AG20443 (cell line): Measurements from ENCODE around the gene TUSC1.
"Not testable (repeated sequence)": the region's sequence is repeated elsewhere in the genome, so short reads cannot be mapped to it uniquely, and the experiment has no call there.

Experiments used
- DNase-seq: peaks from one replicate; pipeline ENCODE4 v3.0.0; 2012; ENCODE audit warnings: low spot score, mixed read lengths

TUSC1 gene

DNA sequence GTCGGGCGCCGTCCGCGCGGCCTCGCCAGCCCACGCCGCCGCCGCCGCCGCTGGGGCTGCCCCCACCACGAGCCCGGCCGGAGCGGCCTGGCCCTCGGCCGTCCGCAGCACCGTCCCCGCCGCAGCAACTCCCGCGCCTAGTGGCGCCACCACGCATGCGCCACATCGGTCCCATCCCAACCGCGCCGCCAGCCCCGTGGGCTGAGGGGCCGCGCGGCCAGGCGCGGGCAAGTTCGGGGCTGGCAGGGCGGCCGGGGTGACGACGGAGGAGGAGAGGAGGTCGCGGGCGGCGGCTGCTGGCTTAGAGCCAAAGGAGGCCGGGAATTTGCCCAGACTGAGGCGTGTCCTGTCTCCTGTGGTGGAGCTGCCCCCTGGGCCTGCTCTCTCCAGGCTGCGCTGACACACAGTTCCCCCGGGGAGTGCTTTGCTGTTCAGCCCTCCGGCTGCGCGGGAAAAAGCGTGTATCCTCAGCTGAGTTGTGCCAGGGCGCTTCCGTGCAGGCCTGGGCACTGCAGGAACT is at the start of gene TUSC1:
Gene TUSC1 (minus strand): TSS at position 298 of the 520 bp plus-strand sequence. CDS start 132 bp downstream, at position 166.
- peak; percentile 93 for DNase-seq

GRCh38 chr9:25726871-25727410 is 48.7 kb upstream of the TUSC1 start:
- no peak for DNase-seq

GRCh38 chr9:25724424-25724823 is 46.2 kb upstream of the TUSC1 start:
- no peak for DNase-seq

GRCh38 chr9:25716220-25716872 is 38.1 kb upstream of the TUSC1 start:
- DNase-seq, result peak; percentile 72

- DNase-seq, result no peak
Observed at GRCh38 chr9:25709941-25710340, 31.7 kb upstream of the TUSC1 start.

GRCh38 chr9:25704800-25705199 is 26.6 kb upstream of the TUSC1 start:
- DNase-seq, result no peak

DNA sequence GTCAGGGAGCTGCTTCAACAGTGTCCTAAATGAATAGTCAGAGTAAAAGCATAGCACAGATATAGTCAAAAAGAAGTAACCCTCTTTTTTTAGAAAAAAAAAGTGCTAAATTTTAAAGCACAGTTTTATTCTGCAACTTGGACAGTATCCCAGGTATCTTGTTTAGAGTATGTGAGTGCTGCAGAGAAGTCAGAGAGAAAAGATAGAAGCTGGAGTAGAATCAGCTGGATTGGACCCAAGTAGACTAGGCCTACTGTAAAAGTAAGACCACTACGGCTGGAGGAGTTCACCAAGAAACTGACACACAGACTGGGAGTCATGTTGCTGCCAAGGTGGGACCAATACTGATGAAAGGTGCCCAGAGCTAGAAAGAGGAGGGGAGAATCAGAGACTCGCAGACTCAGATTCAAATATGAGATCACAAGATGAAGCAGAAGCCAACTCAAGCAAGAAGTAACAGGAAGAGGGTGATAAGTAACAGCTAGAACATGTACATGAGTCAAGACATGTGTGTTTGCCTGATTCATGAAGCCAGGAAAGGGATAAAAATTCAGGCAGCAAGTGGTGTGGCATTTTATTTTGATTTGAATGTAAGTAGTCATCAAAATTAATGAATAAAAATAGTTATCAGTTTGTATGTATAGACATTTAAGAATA is 25.6 kb upstream of the TUSC1 start:
- DNase-seq, result peak; percentile 5

DNA sequence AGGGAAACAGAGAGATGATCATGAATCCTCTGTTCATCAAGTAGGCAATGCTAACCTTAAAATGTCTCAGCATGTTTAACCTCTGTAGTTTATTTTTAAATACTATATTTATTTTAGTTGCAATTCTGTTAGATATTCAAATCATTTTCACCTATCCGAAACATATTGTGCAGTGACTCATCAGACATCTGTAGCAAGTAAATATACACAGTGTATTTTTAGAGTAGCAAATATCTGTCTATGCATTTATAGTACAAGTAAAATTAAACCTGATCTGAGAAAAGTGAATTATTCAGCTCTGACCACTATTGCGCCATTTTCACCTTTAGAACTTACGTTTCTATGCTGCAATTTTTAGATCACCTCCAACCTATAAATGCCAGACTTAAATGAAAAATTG is 24.3 kb upstream of the TUSC1 start:
- DNase-seq, result no peak

GRCh38 chr9:25700899-25701298 is 22.7 kb upstream of the TUSC1 start:
- peak; percentile 20 for DNase-seq

- no peak for DNase-seq
Observed at GRCh38 chr9:25700430-25700829, 22.2 kb upstream of the TUSC1 start.

- DNase-seq, result no peak
Observed at GRCh38 chr9:25691786-25692185, 13.5 kb upstream of the TUSC1 start.

- no peak for DNase-seq
Observed at GRCh38 chr9:25684321-25684720, 6.1 kb upstream of the TUSC1 start.

DNA sequence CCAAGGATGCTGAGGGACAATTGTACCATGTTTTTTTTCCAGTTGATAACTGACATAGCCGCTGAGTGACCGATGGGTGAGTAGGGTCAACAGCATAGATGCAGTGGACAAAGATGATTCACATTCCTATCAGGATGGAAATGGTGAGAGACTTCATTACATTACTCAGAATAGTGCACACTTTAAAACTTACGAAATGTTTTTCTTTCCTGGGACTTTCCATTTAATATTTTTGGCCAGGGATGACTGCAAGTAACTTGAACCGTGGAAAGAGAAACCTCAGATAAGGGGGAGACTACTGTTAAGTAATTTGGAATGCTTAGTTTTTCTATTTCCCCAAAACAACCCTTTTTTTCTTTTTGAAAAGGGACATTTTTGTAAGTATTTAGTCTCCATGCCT is 3.0 kb upstream of the TUSC1 start:
- peak; percentile 19 for DNase-seq

GRCh38 chr9:25678846-25679360 is 659 bp upstream of the TUSC1 start:
- no peak for DNase-seq

- peak; percentile 93 for DNase-seq
Observed at GRCh38 chr9:25677301-25678146, 720 bp downstream of the TUSC1 start.

DNA sequence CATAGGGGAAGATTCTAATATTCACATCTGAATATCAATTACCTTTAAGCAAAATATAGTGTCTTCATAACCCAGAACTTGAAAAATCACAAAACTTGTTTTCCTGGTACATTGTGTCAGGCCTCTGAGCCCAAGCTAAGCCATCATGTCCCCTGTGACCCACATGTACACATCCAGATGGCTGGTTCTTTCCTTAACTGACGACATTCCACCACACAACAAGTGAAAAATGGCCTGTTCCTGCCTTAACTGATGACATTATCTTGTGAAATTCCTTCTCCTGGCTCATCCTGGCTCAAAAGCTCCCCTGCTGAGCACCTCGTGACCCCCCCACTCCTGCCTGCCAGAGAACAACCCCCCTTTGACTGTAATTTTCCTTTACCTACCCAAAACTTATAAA is 2.4 kb downstream of the TUSC1 start:
- DNase-seq, result not testable (repeated sequence)

- no peak for DNase-seq
Observed at GRCh38 chr9:25658571-25658970, 19.7 kb downstream of the TUSC1 start.

DNA sequence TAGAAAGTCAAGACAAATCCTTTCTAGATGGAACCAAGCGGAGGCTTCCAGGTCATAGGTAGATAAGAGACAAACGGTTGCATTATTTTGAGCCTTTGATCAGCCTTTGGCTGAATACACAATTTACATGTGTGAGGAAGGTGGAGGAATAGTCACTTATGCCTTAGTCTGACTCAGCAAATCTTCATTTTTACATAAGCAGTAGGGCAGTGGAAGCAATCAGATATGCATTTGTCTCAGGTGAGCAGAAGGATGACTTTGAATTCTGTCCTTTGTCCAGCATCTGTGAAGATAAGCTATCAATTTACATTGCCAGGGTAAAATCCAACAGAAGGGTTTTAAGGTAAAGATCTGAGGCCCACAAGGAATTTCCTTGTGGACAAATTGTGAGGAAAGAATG is 23.8 kb downstream of the TUSC1 start:
- DNase-seq, result no peak

GRCh38 chr9:25648116-25648515 is 30.1 kb downstream of the TUSC1 start:
- no peak for DNase-seq

GRCh38 chr9:25636026-25636425 is 42.2 kb downstream of the TUSC1 start:
- DNase-seq, result no peak

DNA sequence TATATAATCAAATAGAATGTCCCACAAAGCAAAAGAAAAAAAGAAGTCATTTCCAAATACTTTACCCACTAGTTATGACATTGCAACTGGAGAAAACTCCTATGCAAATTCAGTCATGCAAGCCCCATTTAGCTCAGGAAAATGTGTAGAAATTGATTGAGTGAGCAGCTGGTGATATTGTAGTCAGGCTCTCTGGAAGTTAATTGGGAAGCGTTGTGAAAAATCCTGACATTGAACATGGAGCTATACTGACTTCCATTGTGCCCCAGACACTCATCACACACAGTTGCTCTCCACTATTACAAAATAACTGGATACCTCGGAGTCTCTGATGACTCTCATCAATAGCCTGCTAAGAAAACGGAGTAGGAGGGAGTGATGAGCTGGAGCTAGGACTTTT is 49.0 kb downstream of the TUSC1 start:
- DNase-seq, result no peak
